HG03571 (cell line): ENCODE results near the gene SH3BP2.
"Not testable (repeated sequence)": the region's sequence is repeated elsewhere in the genome, so short reads cannot be mapped to it uniquely, and the experiment has no call there.

ENCODE experiments used
- ATAC-seq: cut with Tn5 transposase; IDR thresholded peaks from one replicate; pipeline ENCODE4 v1.9.1; 2021; ENCODE audit not compliant: unreplicated experiment

SH3BP2 gene

GRCh38 chr4:2762486-2763370 lies 30.2 kb upstream of the SH3BP2 start:
- ATAC-seq, result not testable (repeated sequence)

GRCh38 chr4:2763511-2763967 lies 29.3 kb upstream of the SH3BP2 start:
- ATAC-seq, result no peak

- no peak for ATAC-seq
These were observed 26.9 kb upstream of the SH3BP2 start for GRCh38 chr4:2765832-2766526.

- ATAC-seq, result no peak
These were observed 25.7 kb upstream of the SH3BP2 start for GRCh38 chr4:2767046-2767704.

- no peak for ATAC-seq
These were observed 25.2 kb upstream of the SH3BP2 start for GRCh38 chr4:2767705-2768074.

GRCh38 chr4:2768124-2768523 lies 24.8 kb upstream of the SH3BP2 start:
- ATAC-seq, result no peak

- no peak for ATAC-seq
These were observed 24.0 kb upstream of the SH3BP2 start for GRCh38 chr4:2768921-2769336.

- ATAC-seq, result no peak
These were observed 21.6 kb upstream of the SH3BP2 start for GRCh38 chr4:2771264-2771663.

GRCh38 chr4:2780643-2781042 lies 12.2 kb upstream of the SH3BP2 start:
- ATAC-seq, result not testable (repeated sequence)

- no peak for ATAC-seq
These were observed 11.0 kb upstream of the SH3BP2 start for GRCh38 chr4:2781911-2782310.

- ATAC-seq, result no peak
These were observed 9.1 kb upstream of the SH3BP2 start for GRCh38 chr4:2783790-2784189.

GRCh38 chr4:2785613-2786012 lies 7.3 kb upstream of the SH3BP2 start:
- ATAC-seq, result no peak

- ATAC-seq, result no peak
These were observed 6.7 kb upstream of the SH3BP2 start for GRCh38 chr4:2786152-2786671.

GRCh38 chr4:2786794-2787229 lies 6.1 kb upstream of the SH3BP2 start:
- peak; percentile 3 for ATAC-seq

- peak; percentile 50 for ATAC-seq
These were observed 5.4 kb upstream of the SH3BP2 start for GRCh38 chr4:2787230-2788100.

- no peak for ATAC-seq
These were observed 4.8 kb upstream of the SH3BP2 start for GRCh38 chr4:2788101-2788500.

GRCh38 chr4:2788532-2789103 lies 4.3 kb upstream of the SH3BP2 start:
- ATAC-seq, result no peak

GRCh38 chr4:2789351-2789750 lies 3.5 kb upstream of the SH3BP2 start:
- no peak for ATAC-seq

- ATAC-seq, result no peak
These were observed 2.9 kb upstream of the SH3BP2 start for GRCh38 chr4:2789793-2790582.
